Measurements from ENCODE around the gene ZNF415.

- TF ChIP-seq CTCF (IDR thresholded peaks at IDR 0.05) (no peak), POLR2A (IDR thresholded peaks at IDR 0.05) (no peak)
Measured at GRCh38 chr19:53147645-53148044, 14.9 kb upstream of the ZNF415 start.

All from uterus (tissue), 2 donors.